Activated CD4-positive, alpha-beta memory T cell treated with anti-CD3 and anti-CD28 coated beads, Interleukin-2, amount 10 ng/mL, durations not matched to agents 7 days and 5 days (primary cell): Measurements from ENCODE around the gene SESN2. TPM values are rescaled to one million over a fixed set of nuclear protein-coding genes. Genes with fewer than 3 reads are reported as not detected.

Experiments
- CTCF ChIA-PET: fragments of 350-600 bp; sonication (Branson Sonifier 250); formaldehyde crosslinking; loops from one replicate; lab custom pipeline; 2021; ENCODE audit warnings: antibody characterized with exemption, inconsistent platforms; lab: Charles Lee
- POLR2A ChIA-PET: fragments of 350-600 bp; sonication (Branson Sonifier 250); formaldehyde crosslinking; loops from one replicate; lab custom pipeline; 2021; ENCODE audit warnings: antibody characterized with exemption; lab: Charles Lee
- DNase-seq: peaks from one replicate; pipeline ENCODE4 v3.0.0-alpha.2; 2020
- H3K27ac Mint-ChIP-seq: one replicate; pipeline ENCODE4 v1.8.0; 2021; ENCODE audit warnings: mild to moderate bottlenecking, mixed read lengths
- H3K27me3 Mint-ChIP-seq: one replicate; pipeline ENCODE4 v1.8.0; 2021; ENCODE audit warnings: mixed read lengths
- H3K36me3 Mint-ChIP-seq: one replicate; pipeline ENCODE4 v1.8.0; 2021; ENCODE audit warnings: low read depth, mixed read lengths
- H3K4me1 Mint-ChIP-seq: one replicate; pipeline ENCODE4 v1.8.0; 2021; ENCODE audit warnings: mixed read lengths
- H3K4me3 Mint-ChIP-seq: one replicate; pipeline ENCODE4 v1.8.0; 2021; ENCODE audit warnings: mild to moderate bottlenecking, mixed read lengths
- H3K9me3 Mint-ChIP-seq: one replicate; pipeline ENCODE4 v1.8.0; 2021; ENCODE audit warnings: mixed read lengths
- total RNA-seq, 2 experiments: library from RNA; stranded (reverse); gene quantifications; one replicate each; pipeline ENCODE4 v1.2.3, GENCODE V29; 2021

SESN2 gene
- total RNA-seq, 2 experiments from 2014 or later: 22.8 to 23.9 TPM

GRCh38 chr1:28257736-28258135 is 1.6 kb upstream of the SESN2 start:
- H3K36me3 Mint-ChIP-seq: peaks cover 9% of the 10 kb centered on the region
- CTCF ChIA-PET: interaction anchor here (1.4 to 3.6 kb wide), 2 partner anchors 9 to 71 kb away, joined by 9 to 41 read pairs; partner anchors contain the start of gene MED18
- peaks cover 49% of the 10 kb centered on the region for H3K4me1 Mint-ChIP-seq
- no peak overlapping the region for H3K4me3 Mint-ChIP-seq
- H3K9me3 Mint-ChIP-seq: no peaks in the 10 kb centered on the region
- no peaks in the 10 kb centered on the region for H3K27me3 Mint-ChIP-seq
- POLR2A ChIA-PET: interaction anchor here (0.9 to 12.6 kb wide), 8 partner anchors 10 to 427 kb away, joined by 3 to 159 read pairs (median 8); partner anchors contain the start of genes ATP5IF1, EYA3, MED18 and PPP1R8
- H3K27ac Mint-ChIP-seq: peak overlapping the region; percentile 83
- DNase-seq: no peak

DNA sequence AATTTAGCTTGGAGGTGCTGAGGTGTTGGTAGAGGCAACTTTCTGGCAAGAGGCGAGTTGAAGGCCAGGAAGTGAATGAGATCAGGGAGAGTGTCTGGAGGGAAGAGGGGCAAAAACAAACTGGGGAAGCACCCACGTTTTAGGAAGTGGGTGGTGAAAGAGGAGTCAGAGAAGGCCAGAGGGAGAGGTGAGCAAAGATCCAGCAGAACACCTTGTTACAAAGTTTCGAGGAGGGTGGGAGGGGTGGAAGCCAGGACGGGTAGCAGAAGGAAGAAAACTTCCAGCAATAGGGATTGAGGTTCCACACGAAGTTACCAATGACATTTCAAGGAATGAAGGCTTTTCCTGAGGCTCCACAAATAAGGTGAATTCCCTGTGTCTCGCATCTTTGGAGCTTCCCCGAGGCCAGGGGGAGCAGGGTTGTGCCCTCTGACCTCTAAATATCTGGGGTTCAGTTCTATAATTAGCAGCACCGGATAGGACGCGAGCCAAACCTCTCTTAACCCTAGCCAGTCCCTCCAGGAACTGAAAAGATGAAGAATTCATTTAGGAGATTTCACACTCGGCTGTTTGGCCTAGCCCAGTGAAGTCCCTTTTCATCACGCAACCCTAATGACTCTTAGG is 578 bp upstream of the SESN2 start:
- Mint-ChIP-seq H3K27ac (peak overlapping the region; percentile 83), H3K9me3 (no peaks in the 10 kb centered on the region), H3K27me3 (no peaks in the 10 kb centered on the region), H3K4me1 (peaks cover 53% of the 10 kb centered on the region), H3K4me3 (peak overlapping the region; percentile 71), H3K36me3 (peaks cover 9% of the 10 kb centered on the region)
- CTCF ChIA-PET: interaction anchor here (0.7 to 3.6 kb wide), 3 partner anchors 8 to 70 kb away, joined by 3 to 41 read pairs (median 9); partner anchors contain the start of gene MED18
- POLR2A ChIA-PET: interaction anchor here (0.6 to 12.6 kb wide), 19 partner anchors 10 to 533 kb away, joined by 3 to 159 read pairs (median 5); partner anchors contain the start of genes ATP5IF1, EYA3, FAM76A and MED18
- DNase-seq: no peak

DNA sequence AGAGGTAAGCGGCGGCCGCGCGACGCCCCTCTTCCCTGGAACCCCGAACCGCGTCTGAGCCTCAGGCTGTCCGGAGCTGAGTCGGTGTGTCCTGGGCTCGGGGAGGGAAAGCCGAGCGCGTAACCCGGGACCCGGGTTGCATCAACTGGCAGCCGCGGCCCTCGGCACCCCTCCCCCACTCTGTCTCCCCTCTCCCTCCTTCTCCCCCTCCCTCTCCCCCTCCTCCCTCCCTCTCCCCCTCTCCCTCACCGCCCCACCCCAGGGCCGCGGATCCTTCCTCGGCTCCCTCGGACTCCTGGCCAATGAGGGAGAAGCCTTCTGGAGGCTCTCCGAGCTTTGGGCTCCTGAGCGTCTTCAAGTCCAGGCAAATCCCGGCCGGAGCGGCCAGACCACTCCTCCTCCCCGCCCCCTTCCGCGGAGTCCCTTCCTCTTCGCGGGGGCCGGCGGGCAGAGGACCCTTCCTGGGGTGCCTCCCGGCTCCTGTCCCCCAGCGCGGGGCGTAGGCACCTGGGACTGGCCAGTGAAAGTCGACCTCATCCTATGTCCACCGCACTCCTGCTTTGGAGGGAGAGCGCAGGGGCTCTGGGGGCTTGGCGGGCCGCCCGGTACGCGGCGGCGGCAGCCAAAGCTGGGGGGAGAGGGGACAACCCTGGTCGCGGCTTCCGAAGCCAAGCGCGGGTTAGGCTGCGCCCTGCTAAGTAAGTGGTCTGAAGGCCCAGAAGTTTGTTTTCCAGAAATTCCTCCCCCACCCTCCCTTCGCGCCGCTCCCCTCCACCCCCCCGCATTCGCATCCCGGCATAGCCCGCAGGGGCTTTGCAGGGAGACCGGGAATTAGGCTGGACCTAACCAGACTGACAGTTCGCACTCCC is 850 bp downstream of the SESN2 start:
- Mint-ChIP-seq H3K4me1 (peaks cover 51% of the 10 kb centered on the region), H3K36me3 (peaks cover 9% of the 10 kb centered on the region), H3K27me3 (no peaks in the 10 kb centered on the region), H3K9me3 (no peaks in the 10 kb centered on the region), H3K4me3 (peak overlapping the region; percentile 71), H3K27ac (no peak overlapping the region)
- ChIA-PET CTCF (interaction anchor here (0.7 to 5.1 kb wide), 3 partner anchors 9 to 321 kb away, joined by 3 to 42 read pairs (median 3); no protein-coding TSS in a partner anchor), POLR2A (interaction anchor here (0.7 to 12.6 kb wide), 21 partner anchors 9 to 388 kb away, joined by 3 to 159 read pairs (median 5); partner anchors contain the start of genes ATP5IF1, MED18, RCC1 and RNU11)
- DNase-seq: peak; percentile 41

DNA sequence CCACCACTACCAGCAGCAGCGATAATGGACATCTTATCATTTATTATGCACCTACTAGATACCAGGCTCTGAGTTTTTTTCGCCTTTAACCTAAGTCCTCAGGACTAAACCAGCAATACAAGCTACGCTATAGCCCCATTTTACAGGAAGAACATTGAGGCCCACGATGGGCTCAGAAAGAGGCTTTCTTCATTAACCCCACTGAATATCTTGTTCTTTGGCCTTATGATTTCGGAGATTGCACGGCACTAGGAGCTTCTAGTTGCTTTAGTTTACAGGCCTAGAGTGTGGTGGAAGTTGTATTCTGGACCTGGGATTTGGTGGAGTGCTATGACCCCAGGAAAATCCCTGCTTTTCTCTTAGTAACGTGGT is 1.5 kb downstream of the SESN2 start:
- Mint-ChIP-seq H3K27me3 (no peaks in the 10 kb centered on the region), H3K4me1 (peaks cover 46% of the 10 kb centered on the region), H3K4me3 (peak overlapping the region; percentile 71), H3K9me3 (no peaks in the 10 kb centered on the region), H3K36me3 (peaks cover 9% of the 10 kb centered on the region), H3K27ac (no peak overlapping the region)
- no peak for DNase-seq
- POLR2A ChIA-PET: interaction anchor here (0.7 to 12.6 kb wide), 8 partner anchors 12 to 320 kb away, joined by 3 to 159 read pairs (median 8); partner anchors contain the start of genes ATP5IF1, MED18, RCC1 and TRNAU1AP
- CTCF ChIA-PET: interaction anchor here (5.1 kb wide), 1 partner anchor 12 kb away, joined by 42 read pairs; no protein-coding TSS in a partner anchor

- no peaks in the 10 kb centered on the region for H3K27me3 Mint-ChIP-seq
- no peak overlapping the region for H3K4me3 Mint-ChIP-seq
- no peak overlapping the region for H3K27ac Mint-ChIP-seq
- POLR2A ChIA-PET: interaction anchor here (12.6 kb wide), 1 partner anchor 17 kb away, joined by 159 read pairs; no protein-coding TSS in a partner anchor
- CTCF ChIA-PET: no interaction called here
- H3K9me3 Mint-ChIP-seq: no peaks in the 10 kb centered on the region
- H3K4me1 Mint-ChIP-seq: peaks cover 21% of the 10 kb centered on the region
- no peak for DNase-seq
- peaks cover 6% of the 10 kb centered on the region for H3K36me3 Mint-ChIP-seq
Observed at GRCh38 chr1:28264897-28265296, 5.6 kb downstream of the SESN2 start.

DNA sequence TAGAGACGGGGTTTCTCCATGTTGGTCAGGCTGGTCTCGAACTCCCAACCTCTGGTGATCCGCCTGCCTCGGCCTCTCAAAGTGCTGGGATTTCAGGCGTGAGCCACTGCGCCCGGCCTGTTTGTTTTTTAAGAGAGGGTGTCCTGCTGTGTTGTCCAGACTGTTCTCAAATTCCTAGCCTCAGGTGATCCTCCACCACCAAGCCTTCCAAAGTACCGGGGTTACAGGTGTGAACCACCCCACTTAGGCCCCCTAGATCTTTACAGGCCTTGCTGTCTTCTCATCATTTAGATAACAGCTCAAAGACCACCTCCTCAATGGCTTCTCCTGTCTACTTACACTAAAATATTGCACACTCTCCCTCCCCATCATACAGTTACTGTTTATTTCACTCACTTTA is 6.3 kb downstream of the SESN2 start:
- ChIA-PET CTCF (no interaction called here), POLR2A (interaction anchor here (12.6 kb wide), 1 partner anchor 18 kb away, joined by 159 read pairs; no protein-coding TSS in a partner anchor)
- H3K27me3 Mint-ChIP-seq: no peaks in the 10 kb centered on the region
- H3K4me3 Mint-ChIP-seq: no peak overlapping the region
- peaks cover 9% of the 10 kb centered on the region for H3K36me3 Mint-ChIP-seq
- no peaks in the 10 kb centered on the region for H3K9me3 Mint-ChIP-seq
- no peak for DNase-seq
- peaks cover 20% of the 10 kb centered on the region for H3K4me1 Mint-ChIP-seq
- no peak overlapping the region for H3K27ac Mint-ChIP-seq

DNA sequence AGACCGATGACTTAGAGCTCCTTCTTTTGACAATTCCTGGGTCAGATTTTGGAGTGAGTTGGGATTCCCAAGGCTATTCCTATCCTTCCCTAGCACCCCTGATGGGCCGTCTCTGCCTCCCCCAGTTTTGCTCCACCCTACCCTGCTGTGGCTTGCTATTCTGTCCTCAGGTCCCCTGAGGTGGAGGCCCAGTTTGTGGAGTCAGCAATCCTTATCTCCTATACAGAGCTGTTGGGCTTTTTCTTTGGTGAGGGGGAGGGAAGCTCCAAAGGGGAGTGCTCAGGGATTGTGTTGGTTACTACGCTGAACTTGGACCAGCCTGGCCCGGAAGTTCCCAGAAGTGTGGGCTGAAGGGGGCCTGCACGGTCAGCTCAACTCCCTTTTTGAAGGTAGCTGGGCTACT is 7.6 kb downstream of the SESN2 start:
- POLR2A ChIA-PET: interaction anchor here (1.0 to 12.6 kb wide), 2 partner anchors 11 to 19 kb away, joined by 3 to 159 read pairs; no protein-coding TSS in a partner anchor
- Mint-ChIP-seq H3K27ac (no peak overlapping the region), H3K36me3 (peaks cover 11% of the 10 kb centered on the region), H3K4me1 (peaks cover 10% of the 10 kb centered on the region), H3K4me3 (no peak overlapping the region), H3K9me3 (no peaks in the 10 kb centered on the region), H3K27me3 (no peaks in the 10 kb centered on the region)
- CTCF ChIA-PET: interaction anchor here (2.9 kb wide), 1 partner anchor 18 kb away, joined by 11 read pairs; no protein-coding TSS in a partner anchor
- DNase-seq: no peak

- Mint-ChIP-seq H3K4me3 (no peak overlapping the region), H3K9me3 (no peaks in the 10 kb centered on the region), H3K27ac (no peak overlapping the region), H3K27me3 (no peaks in the 10 kb centered on the region), H3K36me3 (peaks cover 13% of the 10 kb centered on the region), H3K4me1 (peaks cover 10% of the 10 kb centered on the region)
- ChIA-PET CTCF (interaction anchor here (2.9 kb wide), 1 partner anchor 18 kb away, joined by 11 read pairs; no protein-coding TSS in a partner anchor), POLR2A (interaction anchor here (12.6 kb wide), 1 partner anchor 20 kb away, joined by 159 read pairs; no protein-coding TSS in a partner anchor)
- DNase-seq: no peak
Observed at GRCh38 chr1:28267633-28268032, 8.3 kb downstream of the SESN2 start.

DNA sequence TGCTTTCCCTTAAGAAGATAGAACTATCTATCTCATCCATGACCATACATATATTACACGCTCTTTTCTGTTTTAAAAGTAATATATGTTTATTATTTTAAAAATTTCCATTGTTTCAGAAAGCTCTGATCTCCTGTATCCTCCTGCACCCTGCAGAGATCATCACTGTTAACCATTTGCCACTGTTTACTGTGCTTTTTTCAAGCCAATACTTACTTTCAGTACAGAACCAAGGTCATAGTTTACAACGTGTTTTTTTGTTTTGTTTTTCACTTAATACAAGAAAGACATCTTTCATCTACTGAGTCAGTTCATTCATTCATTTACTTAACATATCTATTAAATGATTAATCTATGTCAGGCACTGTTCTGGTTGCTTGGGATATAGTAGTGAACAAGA is 10.2 kb downstream of the SESN2 start:
- H3K4me3 Mint-ChIP-seq: no peak overlapping the region
- H3K36me3 Mint-ChIP-seq: peaks cover 27% of the 10 kb centered on the region
- no peaks in the 10 kb centered on the region for H3K9me3 Mint-ChIP-seq
- no peaks in the 10 kb centered on the region for H3K27me3 Mint-ChIP-seq
- peaks cover 6% of the 10 kb centered on the region for H3K4me1 Mint-ChIP-seq
- ChIA-PET POLR2A (interaction anchor here (0.6 to 1.5 kb wide), 2 partner anchors 10 to 284 kb away, joined by 3 to 6 read pairs; partner anchors contain the start of gene SESN2), CTCF (interaction anchor here (0.6 to 0.9 kb wide), 2 partner anchors 17 to 90 kb away, joined by 3 to 4 read pairs; no protein-coding TSS in a partner anchor)
- no peak overlapping the region for H3K27ac Mint-ChIP-seq
- no peak for DNase-seq

DNA sequence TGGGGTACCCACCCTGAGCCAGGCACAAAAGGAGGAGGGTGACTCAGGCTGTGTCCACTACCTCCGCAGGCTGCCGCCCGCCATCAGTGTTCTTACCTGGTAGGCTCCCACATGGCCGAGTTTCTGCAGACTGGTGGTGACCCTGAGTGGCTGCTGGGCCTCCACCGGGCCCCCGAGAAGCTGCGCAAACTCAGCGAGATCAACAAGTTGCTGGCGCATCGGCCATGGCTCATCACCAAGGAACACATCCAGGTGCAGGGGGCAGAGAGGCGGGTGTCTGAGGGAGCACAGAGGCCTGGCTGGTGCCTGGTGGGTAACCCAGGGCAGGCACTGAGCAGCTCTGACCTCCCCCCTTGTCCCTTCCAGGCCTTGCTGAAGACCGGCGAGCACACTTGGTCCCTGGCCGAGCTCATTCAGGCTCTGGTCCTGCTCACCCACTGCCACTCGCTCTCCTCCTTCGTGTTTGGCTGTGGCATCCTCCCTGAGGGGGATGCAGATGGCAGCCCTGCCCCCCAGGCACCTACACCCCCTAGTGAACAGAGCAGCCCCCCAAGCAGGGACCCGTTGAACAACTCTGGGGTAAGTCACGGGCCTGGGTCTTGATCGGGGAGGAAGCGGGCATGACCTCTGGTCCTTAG is 13.0 kb downstream of the SESN2 start:
- CTCF ChIA-PET: no interaction called here

GRCh38 chr1:28273216-28273860 is 14.0 kb downstream of the SESN2 start:
- Mint-ChIP-seq H3K4me1 (no peaks in the 10 kb centered on the region), H3K36me3 (peaks cover 41% of the 10 kb centered on the region), H3K9me3 (no peaks in the 10 kb centered on the region), H3K4me3 (no peak overlapping the region), H3K27ac (no peak overlapping the region), H3K27me3 (no peaks in the 10 kb centered on the region)
- ChIA-PET CTCF (no interaction called here), POLR2A (interaction anchor here (1.2 to 3.1 kb wide), 2 partner anchors 14 to 308 kb away, joined by 5 to 10 read pairs; partner anchors contain the start of gene SESN2)
- DNase-seq: no peak

More for the DNA sequence above, 13.0 kb downstream of the SESN2 start:
- Mint-ChIP-seq H3K36me3 (peaks cover 33% of the 10 kb centered on the region), H3K4me1 (no peaks in the 10 kb centered on the region), H3K27me3 (no peaks in the 10 kb centered on the region), H3K27ac (no peak overlapping the region), H3K4me3 (no peak overlapping the region), H3K9me3 (no peaks in the 10 kb centered on the region)
- no peak for DNase-seq
- POLR2A ChIA-PET: interaction anchor here (0.9 to 3.1 kb wide), 2 partner anchors 11 to 13 kb away, joined by 3 to 10 read pairs; partner anchors contain the start of gene SESN2
